HepG2 (cell line): Measurements from ENCODE around the gene NUBPL. TPM values are rescaled to one million over a fixed set of nuclear protein-coding genes. Genes with fewer than 3 reads are reported as not detected.

Source experiments
- EP300 ChIP-seq, 3 experiments: sonication (generic) in 1 of 3; formaldehyde crosslinking in 1 of 3; IDR thresholded peaks; 2 replicates each; pipeline versions ENCODE4 v1.5.1 to v1.6.1; 2011 to 2020; ENCODE audit warnings: low read depth in 2 of 3, low read length in 2 of 3, borderline replicate concordance in 1 of 3, improper control_type of control experiment in 1 of 3, mild to moderate bottlenecking in 1 of 3, missing genetic modification reagents in 1 of 3, moderate library complexity in 1 of 3
- FOXO1 ChIP-seq: sonication (generic); formaldehyde crosslinking; IDR thresholded peaks from 2 replicates; pipeline ENCODE4 v1.4.0; 2020; ENCODE audit warnings: missing genetic modification reagents
- GATAD2A ChIP-seq: IDR thresholded peaks from 2 replicates; pipeline ENCODE4 v1.6.1; 2016
- HIVEP1 ChIP-seq: sonication (generic); formaldehyde crosslinking; IDR thresholded peaks from 2 replicates; pipeline ENCODE4 v1.4.0; 2020; ENCODE audit warnings: mild to moderate bottlenecking, missing genetic modification reagents
- HNF4G ChIP-seq, 2 experiments: sonication (generic) in 1 of 2; formaldehyde crosslinking in 1 of 2; IDR thresholded peaks; 2 replicates each; pipeline versions ENCODE4 v1.4.0 to v1.6.1; 2011 to 2020; ENCODE audit warnings: borderline replicate concordance in 2 of 2, low read depth in 2 of 2, mild to moderate bottlenecking in 2 of 2, low read length in 1 of 2, missing genetic modification reagents in 1 of 2, moderate library complexity in 1 of 2
- NR2F6 ChIP-seq, 2 experiments: IDR thresholded peaks; 2 replicates each; pipeline ENCODE4 v1.6.1; 2016; ENCODE audit warnings: antibody characterized with exemption in 1 of 2, mild to moderate bottlenecking in 1 of 2
- ZC3H13 ChIP-seq: sonication (generic); formaldehyde crosslinking; IDR thresholded peaks from 2 replicates; pipeline ENCODE4 v1.8.1; 2023; ENCODE audit warnings: mild to moderate bottlenecking, missing genetic modification reagents, moderate library complexity
- ZNF101 ChIP-seq: sonication (generic); formaldehyde crosslinking; IDR thresholded peaks from 2 replicates; pipeline ENCODE4 v1.4.0; 2020; ENCODE audit warnings: mild to moderate bottlenecking, low read depth, missing genetic modification reagents, borderline replicate concordance
- ZNF136 ChIP-seq: sonication (generic); formaldehyde crosslinking; IDR thresholded peaks from 2 replicates; pipeline ENCODE4 v1.8.1; 2022; ENCODE audit warnings: low read depth, mild to moderate bottlenecking, moderate library complexity, missing genetic modification reagents
- ZNF432 ChIP-seq: sonication (generic); formaldehyde crosslinking; IDR thresholded peaks from 2 replicates; pipeline ENCODE4 v1.5.0; 2020; ENCODE audit warnings: missing genetic modification reagents, mild to moderate bottlenecking, borderline replicate concordance
- ZNF557 ChIP-seq: sonication (generic); formaldehyde crosslinking; IDR thresholded peaks from 2 replicates; pipeline ENCODE4 v1.4.0; 2020; ENCODE audit warnings: missing genetic modification reagents
- ZNF782 ChIP-seq: sonication (generic); formaldehyde crosslinking; IDR thresholded peaks from 2 replicates; pipeline ENCODE4 v1.4.0; 2020; ENCODE audit warnings: missing genetic modification reagents, mild to moderate bottlenecking, borderline replicate concordance
- polyA plus RNA-seq, 8 experiments: library from polyadenylated mRNA; depleted of rRNA in 3 of 8; stranded (reverse) in 7 of 8; unstranded in 1 of 8; fragments of >200 nt; fragmentation: Illumina TruSeq in 4 of 8; extraction: Trizol in 4 of 8; gene quantifications; 2 replicates each; pipeline versions ENCODE4 v1.2.1 to v1.2.3, GENCODE V29; 2011 to 2016; ENCODE audit warnings: low read depth in 4 of 8, missing spikeins in 1 of 8, mixed read lengths in 1 of 8; ENCODE audit not compliant: insufficient read depth in 1 of 8
- total RNA-seq, 5 experiments: library from RNA; depleted of rRNA; stranded (reverse); fragments of >200 nt; fragmentation: Illumina TruSeq; extraction: Trizol; gene quantifications; 2 replicates each; pipeline ENCODE4 v1.2.3, GENCODE V29; 2016; ENCODE audit warnings: low read depth in 1 of 5
- TF ChIP-seq, protein P1 (sequence below): sonication (generic); formaldehyde crosslinking; conservative IDR thresholded peaks from 2 replicates; pipeline ENCODE4 v1.4.0; 2020; ENCODE audit warnings: mild to moderate bottlenecking, missing genetic modification reagents, moderate library complexity
- TF ChIP-seq, protein P2 (sequence below): sonication (generic); formaldehyde crosslinking; IDR thresholded peaks from 2 replicates; pipeline ENCODE4 v1.8.1; 2023; ENCODE audit warnings: missing genetic modification reagents, mild to moderate bottlenecking, borderline replicate concordance
- TF ChIP-seq, protein P3 (sequence below): sonication (generic); formaldehyde crosslinking; IDR thresholded peaks from 2 replicates; pipeline ENCODE4 v1.5.0; 2020; ENCODE audit warnings: mild to moderate bottlenecking, missing genetic modification reagents
- TF ChIP-seq, protein P4 (sequence below): sonication (generic); formaldehyde crosslinking; IDR thresholded peaks from 2 replicates; pipeline ENCODE4 v1.8.0; 2022; ENCODE audit warnings: low read depth, missing genetic modification reagents
- TF ChIP-seq, protein P5 (sequence below): IDR thresholded peaks from 2 replicates; pipeline ENCODE4 v1.4.0; 2020; ENCODE audit warnings: mild to moderate bottlenecking, missing genetic modification reagents

The NUBPL gene
- total and polyA plus RNA-seq, 2 of the 13 experiments (the other 11 are each of a cell fraction or from before 2014, with no cell fraction given), result 21.3 to 44.1 TPM

DNA sequence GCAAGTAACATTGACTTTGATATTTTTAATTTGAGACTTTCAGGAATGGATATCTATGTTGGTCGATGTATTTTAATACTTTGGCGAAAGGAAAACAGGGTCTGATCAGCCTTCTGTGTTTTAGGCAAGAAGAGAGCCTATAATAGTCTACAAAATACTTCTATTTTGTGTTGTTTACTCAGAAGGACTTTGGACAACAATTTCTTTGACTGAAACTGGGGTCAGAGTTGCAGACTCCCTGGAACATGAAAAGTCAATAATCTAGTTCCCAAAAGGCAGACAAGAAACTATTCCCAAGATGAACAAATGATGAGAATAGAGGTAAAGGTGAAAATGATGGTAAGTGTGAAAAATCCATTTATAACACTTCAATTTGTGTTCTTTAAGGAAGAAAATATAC, 10.6 kb upstream of the NUBPL start (continued):
- TF ChIP-seq, protein P1, sequence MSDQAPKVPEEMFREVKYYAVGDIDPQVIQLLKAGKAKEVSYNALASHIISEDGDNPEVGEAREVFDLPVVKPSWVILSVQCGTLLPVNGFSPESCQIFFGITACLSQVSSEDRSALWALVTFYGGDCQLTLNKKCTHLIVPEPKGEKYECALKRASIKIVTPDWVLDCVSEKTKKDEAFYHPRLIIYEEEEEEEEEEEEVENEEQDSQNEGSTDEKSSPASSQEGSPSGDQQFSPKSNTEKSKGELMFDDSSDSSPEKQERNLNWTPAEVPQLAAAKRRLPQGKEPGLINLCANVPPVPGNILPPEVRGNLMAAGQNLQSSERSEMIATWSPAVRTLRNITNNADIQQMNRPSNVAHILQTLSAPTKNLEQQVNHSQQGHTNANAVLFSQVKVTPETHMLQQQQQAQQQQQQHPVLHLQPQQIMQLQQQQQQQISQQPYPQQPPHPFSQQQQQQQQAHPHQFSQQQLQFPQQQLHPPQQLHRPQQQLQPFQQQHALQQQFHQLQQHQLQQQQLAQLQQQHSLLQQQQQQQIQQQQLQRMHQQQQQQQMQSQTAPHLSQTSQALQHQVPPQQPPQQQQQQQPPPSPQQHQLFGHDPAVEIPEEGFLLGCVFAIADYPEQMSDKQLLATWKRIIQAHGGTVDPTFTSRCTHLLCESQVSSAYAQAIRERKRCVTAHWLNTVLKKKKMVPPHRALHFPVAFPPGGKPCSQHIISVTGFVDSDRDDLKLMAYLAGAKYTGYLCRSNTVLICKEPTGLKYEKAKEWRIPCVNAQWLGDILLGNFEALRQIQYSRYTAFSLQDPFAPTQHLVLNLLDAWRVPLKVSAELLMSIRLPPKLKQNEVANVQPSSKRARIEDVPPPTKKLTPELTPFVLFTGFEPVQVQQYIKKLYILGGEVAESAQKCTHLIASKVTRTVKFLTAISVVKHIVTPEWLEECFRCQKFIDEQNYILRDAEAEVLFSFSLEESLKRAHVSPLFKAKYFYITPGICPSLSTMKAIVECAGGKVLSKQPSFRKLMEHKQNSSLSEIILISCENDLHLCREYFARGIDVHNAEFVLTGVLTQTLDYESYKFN (CRISPR knock-in tag), result peak; percentile 56; the same call in 1 of the 2 replicates
- TF ChIP-seq NR2F6 (IDR thresholded peaks at IDR 0.05), result peak; percentile 31; the same call in 1 of the 2 replicates
- TF ChIP-seq NR2F6 (CRISPR knock-in tag; IDR thresholded peaks at IDR 0.05), result no peak
- no peak for TF ChIP-seq ZNF101 (CRISPR knock-in tag)
- TF ChIP-seq, protein P2, sequence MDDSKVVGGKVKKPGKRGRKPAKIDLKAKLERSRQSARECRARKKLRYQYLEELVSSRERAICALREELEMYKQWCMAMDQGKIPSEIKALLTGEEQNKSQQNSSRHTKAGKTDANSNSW, result no peak
- no peak for TF ChIP-seq ZNF136
- TF ChIP-seq ZNF557 (CRISPR knock-in tag), result no peak
- no peak for TF ChIP-seq ZC3H13 (CRISPR knock-in tag)
- TF ChIP-seq, protein P3, sequence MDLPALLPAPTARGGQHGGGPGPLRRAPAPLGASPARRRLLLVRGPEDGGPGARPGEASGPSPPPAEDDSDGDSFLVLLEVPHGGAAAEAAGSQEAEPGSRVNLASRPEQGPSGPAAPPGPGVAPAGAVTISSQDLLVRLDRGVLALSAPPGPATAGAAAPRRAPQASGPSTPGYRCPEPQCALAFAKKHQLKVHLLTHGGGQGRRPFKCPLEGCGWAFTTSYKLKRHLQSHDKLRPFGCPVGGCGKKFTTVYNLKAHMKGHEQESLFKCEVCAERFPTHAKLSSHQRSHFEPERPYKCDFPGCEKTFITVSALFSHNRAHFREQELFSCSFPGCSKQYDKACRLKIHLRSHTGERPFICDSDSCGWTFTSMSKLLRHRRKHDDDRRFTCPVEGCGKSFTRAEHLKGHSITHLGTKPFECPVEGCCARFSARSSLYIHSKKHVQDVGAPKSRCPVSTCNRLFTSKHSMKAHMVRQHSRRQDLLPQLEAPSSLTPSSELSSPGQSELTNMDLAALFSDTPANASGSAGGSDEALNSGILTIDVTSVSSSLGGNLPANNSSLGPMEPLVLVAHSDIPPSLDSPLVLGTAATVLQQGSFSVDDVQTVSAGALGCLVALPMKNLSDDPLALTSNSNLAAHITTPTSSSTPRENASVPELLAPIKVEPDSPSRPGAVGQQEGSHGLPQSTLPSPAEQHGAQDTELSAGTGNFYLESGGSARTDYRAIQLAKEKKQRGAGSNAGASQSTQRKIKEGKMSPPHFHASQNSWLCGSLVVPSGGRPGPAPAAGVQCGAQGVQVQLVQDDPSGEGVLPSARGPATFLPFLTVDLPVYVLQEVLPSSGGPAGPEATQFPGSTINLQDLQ, result no peak
- TF ChIP-seq EP300 (IDR thresholded peaks at IDR 0.05; ENCODE audit: low read depth in 2 of 2, low read length in 2 of 2), result peak in 1 of 2 experiments; percentile 8; a peak in 1 of 4 replicates
- no peak for TF ChIP-seq EP300 (CRISPR knock-in tag; IDR thresholded peaks at IDR 0.05; ENCODE audit: borderline replicate concordance)
- TF ChIP-seq, protein P4, sequence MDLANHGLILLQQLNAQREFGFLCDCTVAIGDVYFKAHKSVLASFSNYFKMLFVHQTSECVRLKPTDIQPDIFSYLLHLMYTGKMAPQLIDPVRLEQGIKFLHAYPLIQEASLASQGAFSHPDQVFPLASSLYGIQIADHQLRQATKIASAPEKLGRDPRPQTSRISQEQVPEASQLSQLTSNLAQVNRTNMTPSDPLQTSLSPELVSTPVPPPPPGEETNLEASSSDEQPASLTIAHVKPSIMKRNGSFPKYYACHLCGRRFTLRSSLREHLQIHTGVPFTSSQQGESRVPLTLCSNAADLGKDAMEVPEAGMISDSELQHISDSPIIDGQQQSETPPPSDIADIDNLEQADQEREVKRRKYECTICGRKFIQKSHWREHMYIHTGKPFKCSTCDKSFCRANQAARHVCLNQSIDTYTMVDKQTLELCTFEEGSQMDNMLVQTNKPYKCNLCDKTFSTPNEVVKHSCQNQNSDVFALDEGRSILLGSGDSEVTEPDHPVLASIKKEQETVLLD (CRISPR knock-in tag), result no peak
- TF ChIP-seq, protein P5, sequence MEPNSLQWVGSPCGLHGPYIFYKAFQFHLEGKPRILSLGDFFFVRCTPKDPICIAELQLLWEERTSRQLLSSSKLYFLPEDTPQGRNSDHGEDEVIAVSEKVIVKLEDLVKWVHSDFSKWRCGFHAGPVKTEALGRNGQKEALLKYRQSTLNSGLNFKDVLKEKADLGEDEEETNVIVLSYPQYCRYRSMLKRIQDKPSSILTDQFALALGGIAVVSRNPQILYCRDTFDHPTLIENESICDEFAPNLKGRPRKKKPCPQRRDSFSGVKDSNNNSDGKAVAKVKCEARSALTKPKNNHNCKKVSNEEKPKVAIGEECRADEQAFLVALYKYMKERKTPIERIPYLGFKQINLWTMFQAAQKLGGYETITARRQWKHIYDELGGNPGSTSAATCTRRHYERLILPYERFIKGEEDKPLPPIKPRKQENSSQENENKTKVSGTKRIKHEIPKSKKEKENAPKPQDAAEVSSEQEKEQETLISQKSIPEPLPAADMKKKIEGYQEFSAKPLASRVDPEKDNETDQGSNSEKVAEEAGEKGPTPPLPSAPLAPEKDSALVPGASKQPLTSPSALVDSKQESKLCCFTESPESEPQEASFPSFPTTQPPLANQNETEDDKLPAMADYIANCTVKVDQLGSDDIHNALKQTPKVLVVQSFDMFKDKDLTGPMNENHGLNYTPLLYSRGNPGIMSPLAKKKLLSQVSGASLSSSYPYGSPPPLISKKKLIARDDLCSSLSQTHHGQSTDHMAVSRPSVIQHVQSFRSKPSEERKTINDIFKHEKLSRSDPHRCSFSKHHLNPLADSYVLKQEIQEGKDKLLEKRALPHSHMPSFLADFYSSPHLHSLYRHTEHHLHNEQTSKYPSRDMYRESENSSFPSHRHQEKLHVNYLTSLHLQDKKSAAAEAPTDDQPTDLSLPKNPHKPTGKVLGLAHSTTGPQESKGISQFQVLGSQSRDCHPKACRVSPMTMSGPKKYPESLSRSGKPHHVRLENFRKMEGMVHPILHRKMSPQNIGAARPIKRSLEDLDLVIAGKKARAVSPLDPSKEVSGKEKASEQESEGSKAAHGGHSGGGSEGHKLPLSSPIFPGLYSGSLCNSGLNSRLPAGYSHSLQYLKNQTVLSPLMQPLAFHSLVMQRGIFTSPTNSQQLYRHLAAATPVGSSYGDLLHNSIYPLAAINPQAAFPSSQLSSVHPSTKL, result peak; percentile 79
- peak; percentile 53 for TF ChIP-seq GATAD2A (CRISPR knock-in tag)
- TF ChIP-seq HNF4G (IDR thresholded peaks at IDR 0.05; ENCODE audit: borderline replicate concordance, low read depth, low read length), result peak; percentile 56
- no peak for TF ChIP-seq HNF4G (CRISPR knock-in tag; IDR thresholded peaks at IDR 0.05; ENCODE audit: borderline replicate concordance, low read depth)
- TF ChIP-seq HIVEP1, result no peak
- no peak for TF ChIP-seq ZNF782 (CRISPR knock-in tag)
- no peak for TF ChIP-seq FOXO1
- TF ChIP-seq ZNF432 (CRISPR knock-in tag), result no peak
